KBM-7 (cell line): ENCODE results near the gene ISG15.
"Not testable (repeated sequence)": the region's sequence is repeated elsewhere in the genome, so short reads cannot be mapped to it uniquely, and the experiment has no call there.

ENCODE experiments used
- DNase-seq: peaks from one replicate; pipeline ENCODE4 v3.0.0-alpha.2; 2015
- in situ Hi-C: fragments of 300-500 bp; cut with MboI; formaldehyde crosslinking; loops from 2 replicates; pipeline ENCODE4 v1.14.3; 2020; ENCODE audit warnings: low sequenced_read_pairs, low pct_unique_long_range_greater_than_20kb, mixed read lengths

Gene ISG15

GRCh38 chr1:1052003-1052840 lies 38.9 kb downstream of the ISG15 start:
- in situ Hi-C loops = no loop called here
- DNase-seq = no peak

- in situ Hi-C loops = no loop called here
- no peak for DNase-seq
Observed at GRCh38 chr1:1053022-1053421, 39.7 kb downstream of the ISG15 start.

DNA sequence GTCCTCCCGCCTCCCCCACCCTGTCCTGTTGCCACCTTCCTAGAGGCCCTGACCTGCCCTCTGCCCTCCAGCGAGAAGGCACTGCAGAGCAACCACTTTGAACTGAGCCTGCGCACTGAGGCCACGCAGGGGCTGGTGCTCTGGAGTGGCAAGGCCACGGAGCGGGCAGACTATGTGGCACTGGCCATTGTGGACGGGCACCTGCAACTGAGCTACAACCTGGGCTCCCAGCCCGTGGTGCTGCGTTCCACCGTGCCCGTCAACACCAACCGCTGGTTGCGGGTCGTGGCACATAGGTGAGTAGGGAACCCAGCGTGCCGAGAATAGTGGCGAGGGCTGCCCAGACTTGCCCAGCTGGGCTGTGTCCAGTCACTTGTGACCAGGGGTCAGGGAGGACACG lies 40.4 kb downstream of the ISG15 start:
- in situ Hi-C loops = no loop called here
- no peak for DNase-seq

DNA sequence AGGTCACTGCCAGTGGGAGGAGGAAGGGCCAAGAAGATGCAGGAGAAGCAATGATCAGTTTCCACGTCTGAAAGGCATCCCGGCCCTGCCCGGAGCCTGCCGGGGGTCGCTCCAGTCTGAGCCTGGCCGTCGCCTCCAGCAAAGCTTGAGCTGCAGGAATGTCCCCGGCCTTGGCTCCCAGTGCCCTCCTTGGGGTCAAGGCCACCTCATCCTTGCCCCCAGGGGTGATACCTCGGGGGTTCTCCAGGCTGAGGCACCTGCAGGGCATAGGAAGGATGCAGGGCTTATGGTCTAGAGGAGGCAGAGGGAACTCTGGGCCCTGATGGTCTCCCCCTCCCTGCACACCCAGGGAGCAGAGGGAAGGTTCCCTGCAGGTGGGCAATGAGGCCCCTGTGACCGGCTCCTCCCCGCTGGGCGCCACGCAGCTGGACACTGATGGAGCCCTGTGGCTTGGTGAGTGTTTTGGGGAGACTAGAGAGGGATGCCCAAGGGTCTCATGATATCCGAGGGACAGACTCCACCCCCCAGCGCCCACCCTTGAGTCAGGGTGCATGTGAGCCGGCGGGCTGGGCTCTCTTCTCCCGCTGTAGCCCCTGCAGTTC lies 40.9 kb downstream of the ISG15 start:
- no peak for DNase-seq
- in situ Hi-C loops = no loop called here

DNA sequence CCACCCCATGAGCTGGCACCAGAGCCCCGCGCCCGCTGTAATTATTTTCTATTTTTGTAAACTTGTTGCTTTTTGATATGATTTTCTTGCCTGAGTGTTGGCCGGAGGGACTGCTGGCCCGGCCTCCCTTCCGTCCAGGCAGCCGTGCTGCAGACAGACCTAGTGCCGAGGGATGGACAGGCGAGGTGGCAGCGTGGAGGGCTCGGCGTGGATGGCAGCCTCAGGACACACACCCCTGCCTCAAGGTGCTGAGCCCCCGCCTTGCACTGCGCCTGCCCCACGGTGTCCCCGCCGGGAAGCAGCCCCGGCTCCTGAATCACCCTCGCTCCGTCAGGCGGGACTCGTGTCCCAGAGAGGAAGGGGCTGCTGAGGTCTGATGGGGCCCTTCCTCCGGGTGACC lies 41.7 kb downstream of the ISG15 start:
- DNase-seq = no peak
- in situ Hi-C loops = no loop called here

DNA sequence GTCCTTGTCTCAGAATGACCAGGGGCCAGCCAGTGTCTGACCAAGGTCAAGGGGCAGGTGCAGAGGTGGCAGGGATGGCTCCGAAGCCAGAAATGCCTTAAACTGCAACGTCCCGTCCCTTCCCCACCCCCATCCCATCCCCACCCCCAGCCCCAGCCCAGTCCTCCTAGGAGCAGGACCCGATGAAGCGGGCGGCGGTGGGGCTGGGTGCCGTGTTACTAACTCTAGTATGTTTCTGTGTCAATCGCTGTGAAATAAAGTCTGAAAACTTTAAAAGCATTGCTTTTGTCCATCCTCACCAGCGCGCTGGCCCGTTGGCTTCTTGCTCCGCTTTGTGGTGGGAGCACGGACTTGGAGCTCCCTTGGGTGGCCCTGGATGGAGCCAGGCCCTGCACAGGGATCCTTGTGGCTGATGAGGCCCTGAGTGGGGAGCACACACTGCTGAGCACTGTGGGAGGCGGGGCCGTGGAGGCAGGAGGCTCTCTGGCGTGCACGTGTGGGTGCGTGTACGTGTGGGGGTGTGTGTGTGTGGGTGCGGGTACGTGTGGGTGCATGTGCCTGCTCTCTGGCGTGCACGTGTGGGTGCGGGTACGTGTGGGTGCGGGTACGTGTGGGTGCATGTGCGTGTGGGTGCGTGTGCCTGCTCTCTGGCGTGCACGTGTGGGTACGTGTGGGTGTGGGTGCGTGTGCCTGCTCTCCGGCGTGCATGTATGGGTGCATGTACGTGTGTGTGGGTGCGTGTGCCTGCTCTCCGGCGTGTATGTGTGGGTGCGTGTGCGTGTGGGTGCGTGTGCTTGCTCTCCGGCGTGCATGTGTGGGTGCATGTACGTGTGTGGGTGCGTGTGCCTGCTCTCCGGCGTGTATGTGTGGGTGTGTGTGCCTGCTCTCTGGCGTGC lies 42.8 kb downstream of the ISG15 start:
- no peak for DNase-seq
- in situ Hi-C loops = no loop called here

GRCh38 chr1:1057769-1058087 lies 44.4 kb downstream of the ISG15 start:
- in situ Hi-C loops, DNase-seq: not testable (repeated sequence)

- DNase-seq = no peak
- in situ Hi-C loops = no loop called here
Observed at GRCh38 chr1:1058088-1058905, 45.0 kb downstream of the ISG15 start.

DNA sequence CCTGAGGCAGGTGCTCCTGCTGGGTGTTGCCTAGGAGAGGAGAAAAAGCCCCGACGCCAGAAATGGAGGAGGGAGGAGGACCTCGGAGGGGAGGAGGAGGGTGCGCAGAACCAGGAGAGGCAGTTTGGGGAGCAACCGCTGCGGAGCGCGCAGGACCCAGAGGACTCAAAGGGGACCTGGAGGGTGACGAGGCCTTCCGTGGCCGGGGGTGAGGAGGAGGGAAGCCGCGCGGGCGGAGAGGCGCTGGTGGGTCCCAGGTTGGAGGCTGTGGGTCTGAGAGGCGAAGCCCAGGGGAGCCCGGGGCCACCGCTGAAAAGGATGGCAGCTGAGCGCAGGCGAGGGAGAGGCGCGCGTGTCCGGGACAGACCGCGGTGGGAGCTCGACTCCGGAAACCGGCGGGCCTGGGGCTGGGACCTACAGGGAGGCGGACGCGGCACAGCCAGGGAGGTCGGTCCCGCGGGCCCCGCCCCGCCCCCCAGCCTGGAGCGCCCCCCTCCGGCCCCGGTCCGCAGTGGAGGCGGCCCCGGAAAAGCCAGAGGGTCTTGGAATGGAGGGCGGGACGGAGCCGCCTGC lies 45.7 kb downstream of the ISG15 start:
- in situ Hi-C loops = no loop called here
- no peak for DNase-seq

- DNase-seq = peak; percentile 81
- in situ Hi-C loops = no loop called here
Observed at GRCh38 chr1:1059494-1060280, 46.4 kb downstream of the ISG15 start.

DNA sequence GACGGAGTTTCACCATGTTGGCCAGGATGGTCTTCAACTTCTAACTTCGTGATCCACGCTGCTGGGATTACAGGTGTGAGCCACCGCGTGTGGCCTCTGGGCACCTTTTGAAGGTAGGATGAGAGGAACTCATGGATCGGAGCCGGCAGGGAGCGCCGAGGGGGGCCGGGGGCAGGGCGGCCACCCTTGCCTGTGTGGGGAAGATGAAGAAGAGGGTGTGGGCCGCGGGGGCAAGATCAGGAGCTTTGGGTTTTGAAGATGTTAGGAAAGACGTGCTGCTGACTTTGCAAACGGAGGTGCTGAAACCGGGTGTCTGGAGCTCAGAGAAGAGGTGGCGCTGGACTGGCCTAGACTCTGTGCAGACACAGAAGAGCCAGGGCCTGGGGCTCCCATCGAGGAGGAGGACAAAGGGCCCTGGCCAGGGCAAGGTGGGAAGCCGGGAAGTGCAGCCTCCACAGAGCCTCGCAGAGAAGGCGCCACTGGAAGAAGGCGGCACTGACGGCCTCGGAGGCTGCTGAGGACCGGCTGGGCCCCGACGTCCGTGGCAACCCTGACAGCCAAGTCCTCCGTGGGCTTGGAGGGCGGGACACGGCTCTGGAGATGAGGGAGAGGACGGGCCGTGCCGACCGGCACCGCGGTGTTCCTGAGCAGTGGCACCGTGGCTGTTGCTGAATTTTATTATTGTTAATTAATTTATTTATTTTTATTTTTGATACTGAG lies 47.1 kb downstream of the ISG15 start:
- no peak for DNase-seq
- in situ Hi-C loops = no loop called here

DNA sequence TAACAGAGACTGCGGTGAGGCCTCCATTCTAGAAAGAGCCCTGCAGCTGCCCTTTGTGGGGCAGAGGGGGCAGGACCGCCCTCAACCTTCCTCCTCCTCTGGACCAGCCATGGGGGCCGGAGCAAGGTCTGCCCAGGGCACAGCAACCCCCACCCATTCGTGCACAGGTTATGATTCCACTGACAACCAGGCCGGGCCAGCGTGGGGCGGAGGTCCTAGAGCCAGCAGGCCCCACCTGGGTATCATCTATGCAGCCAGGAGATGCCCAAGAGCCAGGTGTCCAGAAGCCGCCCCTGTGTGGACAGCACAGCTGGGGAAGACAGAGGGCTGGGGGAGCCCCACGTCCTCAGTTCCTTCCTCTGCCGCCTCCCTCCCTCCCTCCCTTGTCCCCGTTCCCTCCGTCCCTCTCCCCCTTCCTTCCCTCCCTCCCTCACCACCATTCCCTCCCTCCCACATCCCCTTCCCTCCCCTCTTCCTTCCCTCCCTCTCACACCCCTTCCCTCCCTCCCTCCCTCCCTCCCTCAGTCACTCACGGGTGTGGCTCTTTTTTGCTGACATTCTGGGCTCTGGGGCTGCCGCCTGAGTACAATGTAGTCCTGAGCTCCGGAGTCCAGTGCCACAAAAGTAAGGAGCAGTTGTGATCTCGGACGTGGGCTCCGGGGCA lies 48.5 kb downstream of the ISG15 start:
- in situ Hi-C loops = no loop called here
- no peak for DNase-seq

DNA sequence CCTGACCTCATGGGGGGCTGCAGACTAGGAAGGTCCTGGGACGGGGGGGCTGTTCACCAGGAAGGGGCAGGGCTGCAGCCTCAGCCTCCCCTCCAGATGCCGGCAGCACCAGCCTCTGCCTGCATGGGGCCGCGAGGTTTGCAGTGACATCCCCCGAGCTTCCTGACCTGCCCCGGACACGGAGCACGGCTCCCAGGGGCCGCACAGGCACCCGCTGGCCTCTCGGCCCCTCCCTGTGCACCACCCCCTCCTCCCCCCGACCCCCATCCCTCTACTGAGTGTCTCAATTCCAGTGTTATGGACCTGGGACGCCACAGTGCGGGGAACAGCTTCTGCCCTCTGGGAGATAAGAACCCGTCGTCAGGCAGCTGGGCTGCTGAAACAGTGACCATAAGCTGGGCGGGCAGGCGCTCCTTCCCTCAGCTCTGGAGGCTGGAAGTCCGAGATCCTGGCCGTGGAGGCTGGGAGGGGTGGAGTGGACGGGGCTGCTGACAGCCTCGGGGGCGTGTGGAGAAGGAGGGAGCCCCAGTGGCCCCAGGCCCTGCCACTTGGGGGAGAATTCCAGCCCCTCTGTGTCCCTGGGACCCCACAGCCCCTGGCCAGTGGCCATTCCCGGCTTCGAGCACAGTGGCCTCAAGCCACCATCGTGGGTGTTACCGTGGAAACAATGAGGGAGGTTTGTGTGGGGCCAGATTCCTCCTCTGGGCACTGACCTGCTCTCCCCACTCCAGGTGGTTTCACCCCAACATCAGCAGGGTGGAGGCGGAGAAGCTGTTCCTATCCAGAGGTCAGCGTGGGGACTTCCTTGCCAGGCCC lies 49.3 kb downstream of the ISG15 start:
- in situ Hi-C loops = no loop called here
- no peak for DNase-seq

GRCh38 chr1:1063261-1063944 lies 50.1 kb downstream of the ISG15 start:
- no peak for DNase-seq
- in situ Hi-C loops = no loop called here
